Smooth muscle cell (in vitro differentiated cells): ENCODE data around the gene SEMA4B. TPM values are rescaled to one million over a fixed set of nuclear protein-coding genes. Genes with fewer than 3 reads are reported as not detected.
A peak's percentile ranks its signal among the peaks of the same experiment; 100 is the strongest.

Experiments
- DNase-seq: peaks from one replicate; lab custom pipeline; 2025; ENCODE audit not compliant: unreplicated experiment; lab: John Stamatoyannopoulos, UW
- H2AFZ ChIP-seq: fragments of 200-600 bp; sonication (generic); 2 replicates; pipeline ENCODE4 v1.6.0; 2016; ENCODE audit warnings: antibody characterized with exemption, low read depth, mild to moderate bottlenecking
- H3F3A ChIP-seq: fragments of 200-600 bp; sonication (generic); 2 replicates; pipeline ENCODE4 v1.6.0; 2017; ENCODE audit warnings: antibody characterized with exemption, low read depth
- H3K27ac ChIP-seq: fragments of 200-600 bp; sonication (generic); 2 replicates; pipeline ENCODE4 v1.5.1; 2016; ENCODE audit warnings: low read depth, mild to moderate bottlenecking
- H3K27me3 ChIP-seq: fragments of 200-600 bp; sonication (generic); 2 replicates; pipeline ENCODE4 v1.6.1; 2016; ENCODE audit warnings: low read depth, mild to moderate bottlenecking
- H3K36me3 ChIP-seq: fragments of 200-600 bp; sonication (generic); 2 replicates; pipeline ENCODE4 v1.5.1; 2016; ENCODE audit warnings: low read depth
- H3K4me1 ChIP-seq: fragments of 200-600 bp; sonication (generic); 2 replicates; pipeline ENCODE4 v1.5.1; 2016; ENCODE audit warnings: low read depth
- H3K4me2 ChIP-seq: fragments of 200-600 bp; sonication (generic); 2 replicates; pipeline ENCODE4 v1.6.0; 2016; ENCODE audit warnings: mild to moderate bottlenecking
- H3K4me3 ChIP-seq: fragments of 200-600 bp; sonication (generic); 2 replicates; pipeline ENCODE4 v1.5.1; 2016; ENCODE audit warnings: mild to moderate bottlenecking
- H3K79me2 ChIP-seq: fragments of 200-600 bp; sonication (generic); 2 replicates; pipeline ENCODE4 v1.6.0; 2016; ENCODE audit warnings: low read depth, mild to moderate bottlenecking
- H3K9ac ChIP-seq: fragments of 200-600 bp; sonication (generic); 2 replicates; pipeline ENCODE4 v1.6.0; 2016; ENCODE audit warnings: low read depth
- H3K9me3 ChIP-seq: fragments of 200-600 bp; sonication (generic); replicated peaks from 2 replicates; pipeline ENCODE4 v1.5.1; 2016; ENCODE audit warnings: low read depth
- H4K20me1 ChIP-seq: fragments of 200-600 bp; sonication (generic); 2 replicates; pipeline ENCODE4 v1.6.0; 2016; ENCODE audit warnings: low read depth
- CTCF ChIP-seq: fragments of 200-600 bp; sonication (generic); IDR thresholded peaks from 2 replicates; pipeline ENCODE4 v1.5.1; 2017; ENCODE audit warnings: borderline replicate concordance, mild to moderate bottlenecking, antibody characterized with exemption; ENCODE audit not compliant: insufficient read depth, poor library complexity, severe bottlenecking
- WGBS: methylation state at CpG from one replicate; pipeline ENCODE4 v1.1.7; 2016; ENCODE audit warnings: low lambda C conversion rate; 5-methylcytosine and 5-hydroxymethylcytosine counted together
- polyA plus RNA-seq: library from polyadenylated mRNA; unstranded; fragments of >200 nt; fragmentation: Nextera tagmentation; extraction: Ambion mirVana; gene quantifications from 2 replicates; pipeline ENCODE4 v1.2.1, GENCODE V29; 2016
- total RNA-seq: library from RNA; depleted of rRNA; stranded (reverse); fragments of >200 nt; gene quantifications from 2 replicates; pipeline ENCODE4 v1.2.3, GENCODE V29; 2014

The SEMA4B gene
- total and polyA plus RNA-seq, 2 experiments from 2014 or later = 29.6 to 51.4 TPM

- Histone ChIP-seq H3K4me1 (peaks cover 14% of the 10 kb centered on the region), H3K27ac (no peak overlapping the region), H3K36me3 (no peaks in the 10 kb centered on the region), H3K79me2 (peaks cover 67% of the 10 kb centered on the region), H3F3A (peaks cover 15% of the 10 kb centered on the region), H3K27me3 (no peaks in the 10 kb centered on the region), H3K4me3 (no peak overlapping the region), H3K9ac (no peak overlapping the region), H4K20me1 (peaks cover 64% of the 10 kb centered on the region), H3K4me2 (no peak overlapping the region), H3K9me3 (no peaks in the 10 kb centered on the region), H2AFZ (no peak overlapping the region)
- 79% methylated on average over 8 of the region's 8 CpGs for WGBS
- no peak for DNase-seq
- no peak for TF ChIP-seq CTCF
Observed at GRCh38 chr15:90203922-90204321, 2.8 kb downstream of the SEMA4B start.

GRCh38 chr15:90205050-90205848 is 4.1 kb downstream of the SEMA4B start:
- Histone ChIP-seq H4K20me1 (peaks cover 69% of the 10 kb centered on the region), H3K9me3 (no peaks in the 10 kb centered on the region), H3K4me1 (peaks cover 14% of the 10 kb centered on the region), H3K27me3 (no peaks in the 10 kb centered on the region), H3F3A (peaks cover 14% of the 10 kb centered on the region), H3K4me3 (no peak overlapping the region), H3K36me3 (no peaks in the 10 kb centered on the region), H2AFZ (no peak overlapping the region), H3K4me2 (peak overlapping the region; percentile 17), H3K27ac (no peak overlapping the region), H3K79me2 (peaks cover 74% of the 10 kb centered on the region), H3K9ac (no peak overlapping the region)
- DNase-seq = no peak
- 84% methylated on average over 10 of the region's 10 CpGs for WGBS
- no peak for TF ChIP-seq CTCF

DNA sequence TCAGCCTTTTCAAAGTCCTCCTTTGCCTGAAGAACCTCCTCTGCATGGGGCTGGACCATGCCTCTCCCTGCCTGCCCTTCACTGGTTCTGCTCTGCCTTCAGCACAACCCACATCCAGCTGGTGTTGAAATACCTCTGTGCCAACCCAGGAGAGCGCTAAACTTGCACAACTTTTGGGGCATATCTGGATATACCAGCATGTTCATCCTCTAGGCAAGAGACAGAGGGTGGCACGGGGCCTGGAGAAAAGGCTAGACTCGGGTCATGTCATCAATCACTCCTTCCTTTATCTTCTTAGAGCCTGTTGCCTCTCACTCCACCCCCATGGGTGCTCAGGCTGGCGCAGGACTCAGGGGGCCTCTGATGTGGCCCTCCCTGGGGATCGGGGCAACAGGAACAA is 4.8 kb downstream of the SEMA4B start:
- WGBS = 53% methylated on average over 5 of the region's 5 CpGs
- Histone ChIP-seq H3K79me2 (peaks cover 78% of the 10 kb centered on the region), H3K4me2 (peak overlapping the region; percentile 17)

More for the DNA sequence above, 4.8 kb downstream of the SEMA4B start:
- Histone ChIP-seq H3F3A (peaks cover 8% of the 10 kb centered on the region), H4K20me1 (peaks cover 71% of the 10 kb centered on the region), H3K4me1 (peaks cover 8% of the 10 kb centered on the region), H3K4me3 (no peak overlapping the region), H3K27ac (no peak overlapping the region), H3K27me3 (no peaks in the 10 kb centered on the region), H3K36me3 (no peaks in the 10 kb centered on the region), H3K9me3 (no peaks in the 10 kb centered on the region), H3K9ac (no peak overlapping the region), H2AFZ (no peak overlapping the region)
- TF ChIP-seq CTCF = no peak
- no peak for DNase-seq
